GM12872 (cell line): ENCODE measurements around the gene JUNB.
A peak's percentile ranks its signal among the peaks of the same experiment; 100 is the strongest.

Experiments used
- TF ChIP-seq, protein P1 (sequence below): IDR thresholded peaks from 3 replicates; pipeline ENCODE4 v1.5.1; 2011; ENCODE audit warnings: low read depth, mild to moderate bottlenecking, low read length, moderate library complexity; ENCODE audit not compliant: insufficient read depth

The JUNB gene

DNA sequence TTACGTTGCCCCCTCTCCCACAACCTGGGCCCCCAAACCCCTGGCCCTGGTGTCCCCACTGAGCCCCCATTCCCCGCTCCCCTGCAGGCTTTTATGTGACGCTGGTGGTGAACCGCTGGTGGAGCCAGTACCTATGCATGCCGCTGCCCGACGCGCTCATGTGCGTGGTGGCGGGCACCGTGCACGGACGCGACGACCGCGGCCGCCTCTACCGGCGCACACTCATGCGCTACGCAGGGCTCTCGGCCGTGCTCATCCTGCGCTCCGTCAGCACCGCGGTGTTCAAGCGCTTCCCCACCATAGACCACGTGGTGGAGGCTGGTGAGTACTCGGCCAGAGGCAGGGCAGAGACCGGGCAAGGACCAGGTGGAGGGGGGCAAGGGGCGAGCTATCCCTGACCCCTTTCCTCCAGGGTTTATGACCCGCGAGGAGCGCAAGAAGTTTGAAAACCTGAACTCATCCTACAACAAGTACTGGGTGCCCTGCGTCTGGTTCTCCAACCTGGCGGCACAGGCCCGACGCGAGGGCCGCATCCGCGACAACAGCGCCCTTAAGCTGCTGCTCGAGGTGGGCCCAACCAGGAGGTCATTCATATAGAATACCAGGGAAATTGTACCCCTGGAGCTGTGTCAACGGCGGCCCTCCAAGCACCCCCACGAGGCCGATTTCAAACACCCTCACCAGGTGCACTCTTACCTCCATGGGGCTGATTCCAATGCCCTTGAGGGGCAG is 36.7 kb upstream of the JUNB start:
- TF ChIP-seq, protein P1, sequence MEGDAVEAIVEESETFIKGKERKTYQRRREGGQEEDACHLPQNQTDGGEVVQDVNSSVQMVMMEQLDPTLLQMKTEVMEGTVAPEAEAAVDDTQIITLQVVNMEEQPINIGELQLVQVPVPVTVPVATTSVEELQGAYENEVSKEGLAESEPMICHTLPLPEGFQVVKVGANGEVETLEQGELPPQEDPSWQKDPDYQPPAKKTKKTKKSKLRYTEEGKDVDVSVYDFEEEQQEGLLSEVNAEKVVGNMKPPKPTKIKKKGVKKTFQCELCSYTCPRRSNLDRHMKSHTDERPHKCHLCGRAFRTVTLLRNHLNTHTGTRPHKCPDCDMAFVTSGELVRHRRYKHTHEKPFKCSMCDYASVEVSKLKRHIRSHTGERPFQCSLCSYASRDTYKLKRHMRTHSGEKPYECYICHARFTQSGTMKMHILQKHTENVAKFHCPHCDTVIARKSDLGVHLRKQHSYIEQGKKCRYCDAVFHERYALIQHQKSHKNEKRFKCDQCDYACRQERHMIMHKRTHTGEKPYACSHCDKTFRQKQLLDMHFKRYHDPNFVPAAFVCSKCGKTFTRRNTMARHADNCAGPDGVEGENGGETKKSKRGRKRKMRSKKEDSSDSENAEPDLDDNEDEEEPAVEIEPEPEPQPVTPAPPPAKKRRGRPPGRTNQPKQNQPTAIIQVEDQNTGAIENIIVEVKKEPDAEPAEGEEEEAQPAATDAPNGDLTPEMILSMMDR: no peak

DNA sequence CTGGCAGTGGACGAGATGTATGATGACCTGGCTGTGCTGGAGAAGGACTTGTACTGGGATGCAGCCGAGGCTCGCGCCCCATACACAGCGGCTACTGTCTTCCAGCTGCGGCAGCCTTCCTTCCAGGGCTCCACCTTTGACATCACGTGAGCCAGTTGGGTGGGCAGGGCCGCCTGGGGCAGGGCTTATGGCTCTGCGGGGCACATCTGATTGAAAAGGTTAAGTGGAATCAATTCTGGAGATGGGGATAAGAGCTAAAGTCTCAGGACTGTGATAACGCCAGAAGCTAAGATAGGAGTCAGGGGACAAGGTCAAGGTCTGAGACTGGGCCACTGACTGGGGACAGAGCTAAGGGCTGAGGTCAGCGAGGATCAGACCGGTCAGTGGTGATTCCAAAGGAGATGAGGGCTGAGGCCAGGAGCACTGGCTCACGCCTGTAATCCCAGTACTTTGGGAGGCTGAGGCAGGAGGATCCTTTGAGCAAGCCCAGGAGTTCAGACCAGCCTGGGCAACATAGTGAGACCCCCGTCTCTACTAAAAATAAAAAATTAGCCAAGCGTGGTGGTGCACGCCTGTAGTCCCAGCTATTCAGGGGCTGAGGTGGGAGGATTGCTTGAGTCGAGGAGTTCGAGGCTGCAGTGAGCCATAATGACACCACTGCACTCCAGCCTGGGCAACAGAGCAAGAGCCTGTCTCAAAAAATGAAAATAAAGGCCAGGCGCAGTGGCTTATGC is 35.0 kb upstream of the JUNB start:
- TF ChIP-seq, protein P1: no peak

DNA sequence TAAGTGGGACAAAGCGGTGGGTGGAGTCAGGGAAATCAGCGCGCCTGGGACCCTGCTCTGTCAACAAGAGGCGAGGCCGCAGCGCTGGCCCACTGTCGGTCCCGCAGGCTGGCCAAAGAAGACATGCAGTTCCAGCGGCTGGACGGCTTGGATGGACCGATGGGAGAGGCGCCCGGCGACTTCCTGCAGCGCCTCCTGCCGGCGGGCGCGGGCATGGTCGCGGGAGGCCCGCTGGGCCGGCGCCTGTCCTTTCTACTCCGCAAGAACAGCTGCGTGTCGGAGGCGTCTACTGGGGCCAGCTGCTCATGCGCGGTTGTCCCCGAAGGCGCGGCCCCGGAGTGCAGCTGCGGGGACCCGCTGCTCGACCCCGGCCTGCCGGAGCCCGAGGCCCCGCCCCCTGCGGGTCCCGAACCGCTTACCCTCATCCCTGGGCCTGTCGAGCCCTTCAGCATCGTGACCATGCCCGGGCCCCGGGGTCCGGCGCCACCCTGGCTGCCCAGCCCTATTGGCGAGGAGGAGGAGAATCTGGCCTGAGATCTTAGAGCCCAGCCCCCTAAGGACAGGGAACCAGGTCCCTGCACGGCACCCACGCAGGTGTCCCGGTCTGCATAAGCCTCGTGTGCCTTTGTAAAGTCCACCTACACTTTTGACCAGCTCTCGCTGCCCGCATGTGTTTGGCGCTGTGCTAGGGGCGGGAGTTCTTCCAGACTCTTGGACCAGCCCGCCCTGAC is 33.6 kb upstream of the JUNB start:
- TF ChIP-seq, protein P1: peak; percentile 97

DNA sequence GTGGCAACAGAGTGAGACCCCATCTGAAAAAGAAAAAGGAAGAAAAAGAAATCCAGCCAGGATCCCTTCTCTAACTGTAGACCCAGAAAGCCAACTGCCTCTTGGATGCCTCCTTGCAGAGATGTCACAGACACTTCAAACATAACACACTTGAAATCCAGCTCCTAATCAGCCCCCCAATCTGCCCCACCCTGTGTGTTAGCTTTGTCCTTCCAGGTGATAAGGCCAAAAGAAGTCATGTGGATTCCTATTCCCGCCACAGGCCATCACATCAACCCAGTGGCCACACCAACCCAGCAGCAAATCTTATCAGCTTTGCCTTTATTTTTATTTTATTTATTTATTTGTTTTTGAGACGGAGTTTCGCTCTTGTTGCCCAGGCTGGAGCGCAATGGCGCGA is 31.6 kb upstream of the JUNB start:
- TF ChIP-seq, protein P1: 0 out of 3 replicates have a peak, but pooled peaks have one; percentile 3

DNA sequence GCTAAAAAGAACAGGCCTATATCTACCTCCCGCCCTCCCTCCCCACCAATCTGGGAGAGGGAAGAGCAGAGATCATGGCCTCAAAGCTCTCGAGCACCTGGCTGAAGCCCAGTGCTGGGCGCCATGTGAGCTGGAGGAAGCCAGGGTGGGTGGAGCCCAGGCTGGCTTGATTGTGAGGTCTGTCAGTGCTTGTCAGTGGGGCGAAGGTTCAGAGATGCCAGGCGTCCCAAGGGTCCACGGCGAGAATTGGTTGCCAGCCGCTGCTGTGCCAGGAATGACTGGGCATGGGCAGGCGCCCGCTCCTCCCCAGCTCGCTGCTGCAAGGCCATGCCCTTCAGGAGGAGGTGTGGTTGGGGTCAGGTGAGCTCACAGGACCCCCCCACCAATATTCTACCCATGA is 28.2 kb upstream of the JUNB start:
- TF ChIP-seq, protein P1: no peak

DNA sequence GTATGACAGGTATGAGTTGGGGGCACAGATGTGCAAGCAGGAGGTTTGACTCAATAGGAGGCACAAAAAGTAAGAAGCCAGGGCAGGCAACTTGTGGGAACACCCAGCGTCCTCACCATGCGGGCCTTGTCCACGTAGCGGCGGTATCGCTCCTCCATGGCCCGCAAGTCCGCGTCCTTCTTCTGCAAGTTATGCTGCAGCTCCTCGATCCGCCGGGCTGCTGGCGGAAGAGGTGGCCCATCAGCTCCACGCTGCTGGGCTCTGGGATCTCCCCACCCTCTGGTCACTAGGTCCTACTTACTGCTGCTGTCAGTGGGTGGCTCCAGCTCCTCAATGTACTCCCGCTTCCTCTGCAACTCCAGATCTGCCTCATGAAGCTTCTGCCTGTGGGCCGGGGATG is 26.6 kb upstream of the JUNB start:
- TF ChIP-seq, protein P1: no peak

DNA sequence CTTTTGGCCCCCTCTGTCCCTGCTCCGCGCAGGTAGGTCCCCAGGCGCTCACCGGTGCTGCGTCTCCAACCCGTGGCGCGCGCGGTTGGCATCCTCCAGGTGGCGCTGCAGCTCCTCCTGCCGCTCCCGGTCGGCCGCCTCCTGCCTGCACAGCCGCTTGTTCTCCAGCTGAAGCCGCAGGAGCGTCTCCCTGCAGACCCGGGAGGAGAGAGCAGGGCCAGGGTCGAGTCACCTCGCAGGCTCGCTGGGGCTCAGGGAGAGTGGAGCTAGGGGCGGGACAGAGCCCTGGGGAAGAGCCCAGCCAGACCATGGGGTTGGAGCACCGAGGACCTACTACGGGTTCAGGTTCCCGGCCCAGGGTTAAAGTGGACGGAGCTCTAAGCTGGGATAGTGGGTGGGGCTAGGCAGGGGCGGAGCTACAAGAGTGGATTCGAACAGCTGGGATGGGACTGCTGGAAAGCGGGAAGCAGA is 25.2 kb upstream of the JUNB start:
- TF ChIP-seq, protein P1: peak; percentile 62
